GM10248 (cell line): Measurements from ENCODE around the gene SPECC1.
A peak's percentile ranks its signal among the peaks of the same experiment; 100 is the strongest.
"Not testable (repeated sequence)": the region's sequence is repeated elsewhere in the genome, so short reads cannot be mapped to it uniquely, and the experiment has no call there.

Source experiments
- CTCF ChIA-PET: fragments of 300-600 bp; sonication (Branson Sonifier 250); formaldehyde crosslinking; extraction: SDS; loops from one replicate; lab custom pipeline; 2021; ENCODE audit warnings: antibody characterized with exemption; lab: Yijun Ruan, JAX
- POLR2A ChIA-PET: fragments of 350-650 bp; sonication (Branson Sonifier 250); formaldehyde crosslinking; extraction: SDS; loops from one replicate; lab custom pipeline; 2020; ENCODE audit warnings: antibody characterized with exemption; lab: Yijun Ruan, JAX
- DNase-seq: peaks from one replicate; pipeline ENCODE4 v3.0.0; 2012; ENCODE audit errors: extremely low spot score
- CTCF ChIP-seq: IDR thresholded peaks from 2 replicates; pipeline ENCODE4 v1.5.1; 2012; ENCODE audit warnings: mild to moderate bottlenecking, low read depth; ENCODE audit errors: extremely low read depth, missing control alignments, control extremely low read depth

Gene SPECC1

GRCh38 chr17:20217677-20218076 is 208.5 kb downstream of the SPECC1 start:
- TF ChIP-seq CTCF, result no peak
- no peak for DNase-seq
- POLR2A ChIA-PET, result no interaction called here
- CTCF ChIA-PET, result interaction anchor here (2.0 kb wide), 1 partner anchor 9 kb away, joined by 10 read pairs; no protein-coding TSS in a partner anchor

GRCh38 chr17:20218272-20218671 is 209.1 kb downstream of the SPECC1 start:
- ChIA-PET POLR2A (no interaction called here), CTCF (interaction anchor here (2.0 kb wide), 1 partner anchor 8 kb away, joined by 10 read pairs; no protein-coding TSS in a partner anchor)
- no peak for DNase-seq
- no peak for TF ChIP-seq CTCF

GRCh38 chr17:20223808-20224328 is 214.7 kb downstream of the SPECC1 start:
- CTCF ChIA-PET, result interaction anchor here (1.1 to 1.8 kb wide), 3 partner anchors 94 to 102 kb away, joined by 3 to 13 read pairs (median 3); no protein-coding TSS in a partner anchor
- POLR2A ChIA-PET, result no interaction called here
- no peak for DNase-seq
- TF ChIP-seq CTCF, result no peak

- POLR2A ChIA-PET, result no interaction called here
- no peak for DNase-seq
- no peak for TF ChIP-seq CTCF
- CTCF ChIA-PET, result interaction anchor here (1.1 to 1.8 kb wide), 3 partner anchors 94 to 102 kb away, joined by 3 to 13 read pairs (median 3); no protein-coding TSS in a partner anchor
Measured at GRCh38 chr17:20224379-20224778, 215.2 kb downstream of the SPECC1 start.

- POLR2A ChIA-PET, result no interaction called here
- DNase-seq, result no peak
- CTCF ChIA-PET, result interaction anchor here (1.1 to 3.1 kb wide), 10 partner anchors 8 to 103 kb away, joined by 3 to 22 read pairs (median 9); no protein-coding TSS in a partner anchor
- TF ChIP-seq CTCF, result no peak
Measured at GRCh38 chr17:20225162-20226115, 216.3 kb downstream of the SPECC1 start.

- TF ChIP-seq CTCF, result peak; percentile 81
- ChIA-PET CTCF (interaction anchor here (0.8 to 3.1 kb wide), 32 partner anchors 9 to 113 kb away, joined by 3 to 22 read pairs (median 5); no protein-coding TSS in a partner anchor), POLR2A (no interaction called here)
- DNase-seq, result peak; percentile 68
Measured at GRCh38 chr17:20226814-20227482, 217.8 kb downstream of the SPECC1 start.

GRCh38 chr17:20227720-20228370 is 218.7 kb downstream of the SPECC1 start:
- CTCF ChIA-PET, result interaction anchor here (0.8 to 3.1 kb wide), 26 partner anchors 8 to 114 kb away, joined by 3 to 22 read pairs (median 6); no protein-coding TSS in a partner anchor
- DNase-seq, POLR2A ChIA-PET: not testable (repeated sequence)
